Suprapubic skin (tissue), 4 donors: ENCODE measurements around the gene CCNG1. TPM values are rescaled to one million over a fixed set of nuclear protein-coding genes. Genes with fewer than 3 reads are reported as not detected.
A peak's percentile ranks its signal among the peaks of the same experiment; 100 is the strongest.

Experiments
- DNase-seq, 2 donors: peaks; one replicate each; pipeline ENCODE4 v3.0.0-alpha.2; 2019; ENCODE audit warnings: low spot score in 2 of 2
- H3K27ac ChIP-seq: fragments of 200-600 bp; sonication (generic); one replicate; pipeline ENCODE4 v1.5.1; 2019
- H3K27me3 ChIP-seq: fragments of 200-600 bp; sonication (generic); one replicate; pipeline ENCODE4 v1.5.1; 2019
- H3K36me3 ChIP-seq: fragments of 200-600 bp; sonication (generic); one replicate; pipeline ENCODE4 v1.5.1; 2019
- H3K4me1 ChIP-seq: fragments of 200-600 bp; sonication (generic); one replicate; pipeline ENCODE4 v1.5.1; 2019
- H3K4me3 ChIP-seq: fragments of 200-600 bp; sonication (generic); one replicate; pipeline ENCODE4 v1.5.1; 2019; ENCODE audit warnings: mild to moderate bottlenecking
- H3K9me3 ChIP-seq: fragments of 200-600 bp; sonication (generic); one replicate; pipeline ENCODE4 v1.5.1; 2019
- CTCF ChIP-seq, 2 donors: fragments of 200-600 bp in 1 of 2; fragments of 450-650 bp in 1 of 2; sonication (generic) in 1 of 2; IDR thresholded peaks; one replicate each; pipeline ENCODE4 v1.5.1; 2016 to 2019; ENCODE audit warnings: antibody characterized with exemption in 2 of 2, mild to moderate bottlenecking in 1 of 2, moderate library complexity in 1 of 2
- EP300 ChIP-seq: sonication (generic); formaldehyde crosslinking; IDR thresholded peaks from one replicate; pipeline ENCODE4 v1.6.1; 2017; ENCODE audit warnings: antibody characterized with exemption
- POLR2A ChIP-seq, 2 donors: fragments of 450-650 bp; IDR thresholded peaks; one replicate each; pipeline ENCODE4 v1.6.1; 2017; ENCODE audit warnings: antibody characterized with exemption in 2 of 2, mild to moderate bottlenecking in 2 of 2, moderate library complexity in 2 of 2
- POLR2AphosphoS5 ChIP-seq, 3 donors: sonication (generic); formaldehyde crosslinking; IDR thresholded peaks; one replicate each; pipeline ENCODE4 v1.6.1; 2017; ENCODE audit warnings: antibody characterized with exemption in 3 of 3
- WGBS: methylation state at CpG from one replicate; pipeline ENCODE4 v1.1.5; 2018; 5-methylcytosine and 5-hydroxymethylcytosine counted together
- total RNA-seq, 4 donors: library from RNA; depleted of rRNA; stranded (reverse); fragments of >200 nt; gene quantifications; one replicate each; pipeline ENCODE4 v1.1.0, GENCODE V29; 2016

Gene CCNG1
- total RNA-seq, 4 donors from 2014 or later = 76.8 to 85.9 (median 83.6) TPM

DNA sequence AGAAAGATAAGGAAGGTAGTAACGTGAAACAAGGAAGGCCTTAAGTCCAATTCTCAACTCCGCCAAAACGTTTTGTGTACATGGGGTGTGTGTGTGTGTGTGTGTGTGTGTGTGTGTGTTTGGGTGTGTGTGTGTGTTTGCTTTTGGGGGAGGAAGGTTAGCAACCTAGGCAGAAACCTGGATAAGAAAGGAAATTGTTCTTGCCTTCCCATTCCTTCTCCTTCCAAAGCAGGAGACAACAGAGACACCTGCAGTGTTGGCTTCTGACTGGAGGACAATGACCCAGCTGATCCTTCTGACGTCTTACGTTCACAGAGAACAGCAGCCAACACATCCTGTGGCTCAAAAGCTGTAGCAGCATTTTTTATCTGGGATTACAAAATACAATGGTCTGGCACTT is 4.1 kb upstream of the CCNG1 start:
- H3K27ac ChIP-seq = no peak overlapping the region
- H3K27me3 ChIP-seq = no peaks in the 10 kb centered on the region
- DNase-seq = no peak
- peaks cover 10% of the 10 kb centered on the region for H3K4me1 ChIP-seq
- no peak overlapping the region for H3K4me3 ChIP-seq
- TF ChIP-seq EP300 (no peak), CTCF (IDR thresholded peaks at IDR 0.05) (no peak), POLR2AphosphoS5 (IDR thresholded peaks at IDR 0.05) (no peak), POLR2A (IDR thresholded peaks at IDR 0.05) (no peak)
- H3K36me3 ChIP-seq = no peaks in the 10 kb centered on the region
- 49% methylated on average over 5 of the region's 5 CpGs for WGBS
- no peaks in the 10 kb centered on the region for H3K9me3 ChIP-seq

GRCh38 chr5:163434401-163434866 is 3.0 kb upstream of the CCNG1 start:
- 56% methylated on average over 3 of the region's 3 CpGs for WGBS
- no peak for TF ChIP-seq EP300
- TF ChIP-seq POLR2A (IDR thresholded peaks at IDR 0.05) = no peak
- H3K27ac ChIP-seq = no peak overlapping the region
- no peak overlapping the region for H3K4me3 ChIP-seq
- DNase-seq = no peak
- no peaks in the 10 kb centered on the region for H3K27me3 ChIP-seq
- H3K4me1 ChIP-seq = peaks cover 21% of the 10 kb centered on the region
- no peaks in the 10 kb centered on the region for H3K9me3 ChIP-seq
- H3K36me3 ChIP-seq = no peaks in the 10 kb centered on the region

GRCh38 chr5:163436515-163436914 is 880 bp upstream of the CCNG1 start:
- TF ChIP-seq CTCF (IDR thresholded peaks at IDR 0.05) (no peak), POLR2AphosphoS5 (IDR thresholded peaks at IDR 0.05) (no peak), POLR2A (IDR thresholded peaks at IDR 0.05) (no peak), EP300 (no peak)
- WGBS = 72% methylated on average over 4 of the region's 4 CpGs
- H3K4me1 ChIP-seq = peaks cover 29% of the 10 kb centered on the region
- DNase-seq = no peak
- no peaks in the 10 kb centered on the region for H3K9me3 ChIP-seq
- peak overlapping the region; percentile 72 for H3K4me3 ChIP-seq
- H3K27me3 ChIP-seq = no peaks in the 10 kb centered on the region
- H3K36me3 ChIP-seq = peaks cover 8% of the 10 kb centered on the region
- peak overlapping the region; percentile 89 for H3K27ac ChIP-seq

DNA sequence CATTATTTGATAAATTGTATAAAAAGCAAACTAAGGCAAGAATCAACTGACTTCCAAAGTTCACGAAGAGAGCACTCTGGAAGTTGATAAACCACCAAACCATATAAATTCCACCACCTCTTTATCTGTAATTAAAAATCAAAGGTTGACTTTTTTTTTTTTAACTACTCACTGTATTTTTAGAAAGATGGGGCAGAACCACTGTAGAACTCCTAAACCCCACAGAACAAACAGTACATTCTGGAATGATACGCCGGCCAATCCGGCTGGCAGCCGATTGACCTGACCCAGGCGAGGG is 435 bp upstream of the CCNG1 start:
- H3K4me1 ChIP-seq = peaks cover 29% of the 10 kb centered on the region
- 3% methylated on average over 6 of the region's 6 CpGs for WGBS
- peak overlapping the region; percentile 72 for H3K4me3 ChIP-seq
- peaks cover 10% of the 10 kb centered on the region for H3K36me3 ChIP-seq
- no peak for TF ChIP-seq POLR2A (IDR thresholded peaks at IDR 0.05)
- TF ChIP-seq EP300 = no peak
- TF ChIP-seq CTCF (IDR thresholded peaks at IDR 0.05) = no peak
- TF ChIP-seq POLR2AphosphoS5 (IDR thresholded peaks at IDR 0.05) = no peak
- H3K27me3 ChIP-seq = no peaks in the 10 kb centered on the region
- H3K9me3 ChIP-seq = no peaks in the 10 kb centered on the region
- H3K27ac ChIP-seq = peak overlapping the region; percentile 89
- no peak for DNase-seq

GRCh38 chr5:163439092-163439425 is 1.7 kb downstream of the CCNG1 start:
- TF ChIP-seq POLR2AphosphoS5 (IDR thresholded peaks at IDR 0.05) (no peak), POLR2A (IDR thresholded peaks at IDR 0.05) (no peak), CTCF (IDR thresholded peaks at IDR 0.05) (no peak), EP300 (no peak)
- peaks cover 29% of the 10 kb centered on the region for H3K4me1 ChIP-seq
- H3K4me3 ChIP-seq = no peak overlapping the region
- H3K9me3 ChIP-seq = no peaks in the 10 kb centered on the region
- H3K27me3 ChIP-seq = no peaks in the 10 kb centered on the region
- H3K27ac ChIP-seq = no peak overlapping the region
- WGBS = 39% methylated on average over 2 of the region's 2 CpGs
- H3K36me3 ChIP-seq = peaks cover 31% of the 10 kb centered on the region
- no peak for DNase-seq

DNA sequence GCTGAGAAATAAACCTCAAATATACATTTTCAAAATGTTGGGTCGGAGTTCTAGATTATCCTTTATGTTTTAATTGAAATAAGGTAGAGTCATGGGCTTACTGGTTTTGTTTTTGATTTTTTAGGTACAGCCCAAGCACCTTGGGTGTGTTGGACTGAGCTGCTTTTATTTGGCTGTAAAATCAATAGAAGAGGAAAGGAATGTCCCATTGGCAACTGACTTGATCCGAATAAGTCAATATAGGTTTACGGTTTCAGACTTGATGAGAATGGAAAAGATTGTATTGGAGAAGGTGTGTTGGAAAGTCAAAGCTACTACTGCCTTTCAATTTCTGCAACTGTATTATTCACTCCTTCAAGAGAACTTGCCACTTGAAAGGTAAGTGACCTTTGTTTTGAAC is 3.6 kb downstream of the CCNG1 start:
- TF ChIP-seq POLR2A (IDR thresholded peaks at IDR 0.05) (no peak), POLR2AphosphoS5 (IDR thresholded peaks at IDR 0.05) (no peak), CTCF (IDR thresholded peaks at IDR 0.05) (no peak), EP300 (no peak)
- Histone ChIP-seq H3K4me1 (peaks cover 29% of the 10 kb centered on the region), H3K36me3 (peaks cover 50% of the 10 kb centered on the region), H3K4me3 (no peak overlapping the region), H3K9me3 (no peaks in the 10 kb centered on the region), H3K27me3 (no peaks in the 10 kb centered on the region), H3K27ac (no peak overlapping the region)
- WGBS = 94% methylated on average over 3 of the region's 3 CpGs
- no peak for DNase-seq
